GM18868 (cell line): ENCODE results near the gene HOXB2.

Experiments used
- ATAC-seq: cut with Tn5 transposase; IDR thresholded peaks from one replicate; pipeline ENCODE4 v1.9.1; 2021; ENCODE audit warnings: mild to moderate bottlenecking, moderate library complexity; ENCODE audit not compliant: unreplicated experiment

The HOXB2 gene

GRCh38 chr17:48494335-48494734 lies 50.6 kb downstream of the HOXB2 start:
- no peak for ATAC-seq
